HG03280 (cell line): Measurements from ENCODE around the gene AMY1B.
"Not testable (repeated sequence)": the region's sequence is repeated elsewhere in the genome, so short reads cannot be mapped to it uniquely, and the experiment has no call there.

Experiments
- ATAC-seq: cut with Tn5 transposase; IDR thresholded peaks from one replicate; pipeline ENCODE4 v1.9.1; 2021; ENCODE audit warnings: mild to moderate bottlenecking, moderate library complexity; ENCODE audit not compliant: unreplicated experiment

AMY1B gene

GRCh38 chr1:103696110-103696509, at the start of gene AMY1B:
Gene AMY1B (minus strand): TSS chr1:103696210. CDS start chr1:103695639, 571 bp downstream.
- ATAC-seq = not testable (repeated sequence)

GRCh38 chr1:103745040-103745439, 49.0 kb upstream of the AMY1B start:
- ATAC-seq = not testable (repeated sequence)

GRCh38 chr1:103744449-103744848, 48.4 kb upstream of the AMY1B start:
- not testable (repeated sequence) for ATAC-seq

- ATAC-seq = not testable (repeated sequence)
These were observed 42.0 kb upstream of the AMY1B start for GRCh38 chr1:103738031-103738430.

GRCh38 chr1:103735334-103735733, 39.3 kb upstream of the AMY1B start:
- not testable (repeated sequence) for ATAC-seq

- ATAC-seq = not testable (repeated sequence)
These were observed 25.5 kb upstream of the AMY1B start for GRCh38 chr1:103721473-103721872.

GRCh38 chr1:103717404-103717803, 21.4 kb upstream of the AMY1B start:
- ATAC-seq = not testable (repeated sequence)

- ATAC-seq = not testable (repeated sequence)
These were observed 14.4 kb upstream of the AMY1B start for GRCh38 chr1:103710381-103710780.

GRCh38 chr1:103707670-103708069, 11.7 kb upstream of the AMY1B start:
- ATAC-seq = not testable (repeated sequence)

GRCh38 chr1:103701256-103701655, 5.2 kb upstream of the AMY1B start:
- ATAC-seq = not testable (repeated sequence)

GRCh38 chr1:103700669-103701068, 4.7 kb upstream of the AMY1B start:
- not testable (repeated sequence) for ATAC-seq

- not testable (repeated sequence) for ATAC-seq
These were observed 1.4 kb upstream of the AMY1B start for GRCh38 chr1:103697430-103697829.

GRCh38 chr1:103676335-103676734, 19.7 kb downstream of the AMY1B start:
- not testable (repeated sequence) for ATAC-seq

GRCh38 chr1:103655460-103655859, 40.5 kb downstream of the AMY1B start, which contains the start of gene AMY1A:
Gene AMY1A (plus strand): TSS chr1:103655760. CDS start chr1:103656331, 571 bp downstream.
- ATAC-seq = not testable (repeated sequence)

- ATAC-seq = not testable (repeated sequence)
These were observed 41.9 kb downstream of the AMY1B start for GRCh38 chr1:103654133-103654532.

- ATAC-seq = not testable (repeated sequence)
These were observed 45.1 kb downstream of the AMY1B start for GRCh38 chr1:103650889-103651288.

- not testable (repeated sequence) for ATAC-seq
These were observed 45.7 kb downstream of the AMY1B start for GRCh38 chr1:103650305-103650704.

GRCh38 chr1:103643908-103644307, 52.1 kb downstream of the AMY1B start:
- not testable (repeated sequence) for ATAC-seq

GRCh38 chr1:103641194-103641593, 54.8 kb downstream of the AMY1B start:
- not testable (repeated sequence) for ATAC-seq
